Neural progenitor cell (in vitro differentiated cells): ENCODE results near the gene UBE2G2. TPM values are rescaled to one million over a fixed set of nuclear protein-coding genes. Genes with fewer than 3 reads are reported as not detected.

Experiments
- DNase-seq: peaks from one replicate; pipeline ENCODE4 v3.0.0-alpha.2; 2016; ENCODE audit warnings: low spot score
- H2AFZ ChIP-seq: fragments of 200-600 bp; sonication (generic); replicated peaks from 2 replicates; pipeline ENCODE4 v1.6.1; 2016; ENCODE audit warnings: antibody characterized with exemption
- H3F3A ChIP-seq: fragments of 200-600 bp; sonication (generic); 2 replicates; pipeline ENCODE4 v1.6.1; 2016; ENCODE audit warnings: antibody characterized with exemption, low read depth
- H3K27ac ChIP-seq: fragments of 200-600 bp; sonication (generic); 2 replicates; pipeline ENCODE4 v1.5.1; 2016; ENCODE audit warnings: mild to moderate bottlenecking
- H3K27me3 ChIP-seq: fragments of 200-600 bp; sonication (generic); 2 replicates; pipeline ENCODE4 v1.6.1; 2016; ENCODE audit warnings: mild to moderate bottlenecking, moderate library complexity
- H3K36me3 ChIP-seq: fragments of 200-600 bp; sonication (generic); 2 replicates; pipeline ENCODE4 v1.5.1; 2016
- H3K4me1 ChIP-seq: fragments of 200-600 bp; sonication (generic); 2 replicates; pipeline ENCODE4 v1.6.1; 2016; ENCODE audit warnings: mixed run types
- H3K4me2 ChIP-seq: fragments of 200-600 bp; sonication (generic); 2 replicates; pipeline ENCODE4 v1.6.1; 2016
- H3K4me3 ChIP-seq: fragments of 200-600 bp; sonication (generic); 2 replicates; pipeline ENCODE4 v1.5.1; 2016
- H3K79me2 ChIP-seq: fragments of 200-600 bp; sonication (generic); 2 replicates; pipeline ENCODE4 v1.6.1; 2016; ENCODE audit warnings: low read depth
- H3K9ac ChIP-seq: fragments of 200-600 bp; sonication (generic); 2 replicates; pipeline ENCODE4 v1.6.1; 2016
- H3K9me3 ChIP-seq: fragments of 200-600 bp; sonication (generic); 2 replicates; pipeline ENCODE4 v1.5.1; 2016; ENCODE audit warnings: low read depth
- H4K20me1 ChIP-seq: fragments of 200-600 bp; sonication (generic); 2 replicates; pipeline ENCODE4 v1.6.1; 2016; ENCODE audit warnings: low read depth
- H3K27ac Mint-ChIP-seq: 3 replicates; pipeline ENCODE4 v1.8.0; 2021; ENCODE audit warnings: mixed read lengths
- H3K27me3 Mint-ChIP-seq: 2 replicates; pipeline ENCODE4 v1.8.0; 2022; ENCODE audit warnings: low read depth, mild to moderate bottlenecking, inconsistent platforms, moderate library complexity, mixed read lengths; ENCODE audit not compliant: insufficient read depth
- H3K36me3 Mint-ChIP-seq: 3 replicates; pipeline ENCODE4 v1.8.0; 2021; ENCODE audit warnings: mixed read lengths
- H3K4me1 Mint-ChIP-seq: 3 replicates; pipeline ENCODE4 v1.8.0; 2021; ENCODE audit warnings: mixed read lengths
- H3K4me3 Mint-ChIP-seq: 3 replicates; pipeline ENCODE4 v1.8.0; 2021; ENCODE audit warnings: mild to moderate bottlenecking, moderate library complexity, mixed read lengths
- H3K9me3 Mint-ChIP-seq: 3 replicates; pipeline ENCODE4 v1.8.0; 2020; ENCODE audit warnings: mixed read lengths
- CTCF ChIP-seq: fragments of 200-600 bp; sonication (generic); IDR thresholded peaks from 2 replicates; pipeline ENCODE4 v1.5.1; 2017; ENCODE audit warnings: antibody characterized with exemption, mild to moderate bottlenecking
- EZH2 ChIP-seq: fragments of 200-600 bp; sonication (generic); IDR thresholded peaks from 2 replicates; pipeline ENCODE4 v1.6.1; 2017; ENCODE audit warnings: antibody characterized with exemption, mild to moderate bottlenecking, moderate library complexity
- EZH2phosphoT487 ChIP-seq: fragments of 200-600 bp; sonication (generic); IDR thresholded peaks from 2 replicates; pipeline ENCODE4 v1.6.1; 2017; ENCODE audit warnings: antibody characterized with exemption
- total RNA-seq: library from RNA; depleted of rRNA; stranded (reverse); fragments of >200 nt; gene quantifications from 2 replicates; pipeline ENCODE4 v1.2.3, GENCODE V29; 2015; ENCODE audit warnings: low replicate concordance

The UBE2G2 gene
- total RNA-seq, 1 donor from 2014 or later = 83.1 TPM

GRCh38 chr21:44751799-44752636, 49.6 kb downstream of the UBE2G2 start:
- Histone ChIP-seq H3F3A (no peaks in the 10 kb centered on the region), H3K9ac (no peak overlapping the region), H3K9me3 (no peaks in the 10 kb centered on the region), H3K27ac (no peak overlapping the region), H4K20me1 (no peaks in the 10 kb centered on the region), H3K27me3 (peaks cover 11% of the 10 kb centered on the region), H3K4me1 (peaks cover 11% of the 10 kb centered on the region), H3K79me2 (no peaks in the 10 kb centered on the region), H3K4me3 (no peak overlapping the region), H3K36me3 (no peaks in the 10 kb centered on the region), H3K4me2 (no peak overlapping the region), H2AFZ (no peak overlapping the region)
- TF ChIP-seq CTCF (no peak), EZH2 (no peak), EZH2phosphoT487 (no peak)
- DNase-seq = no peak
- peaks cover 12% of the 10 kb centered on the region for H3K9me3 Mint-ChIP-seq
- no peak overlapping the region for H3K27ac Mint-ChIP-seq
- peaks cover 9% of the 10 kb centered on the region for H3K4me1 Mint-ChIP-seq
- peaks cover 5% of the 10 kb centered on the region for H3K27me3 Mint-ChIP-seq
- H3K4me3 Mint-ChIP-seq = peak overlapping the region; percentile 41
- H3K36me3 Mint-ChIP-seq = no peaks in the 10 kb centered on the region

- no peak overlapping the region for H3K4me2 ChIP-seq
- Mint-ChIP-seq H3K4me1 (peaks cover 9% of the 10 kb centered on the region), H3K36me3 (no peaks in the 10 kb centered on the region), H3K4me3 (no peak overlapping the region), H3K27ac (no peak overlapping the region), H3K27me3 (peaks cover 3% of the 10 kb centered on the region), H3K9me3 (peaks cover 9% of the 10 kb centered on the region)
- no peak for TF ChIP-seq EZH2phosphoT487
- TF ChIP-seq CTCF = no peak
- H3K27me3 ChIP-seq = peaks cover 11% of the 10 kb centered on the region
- peaks cover 11% of the 10 kb centered on the region for H3K4me1 ChIP-seq
- H3K79me2 ChIP-seq = no peaks in the 10 kb centered on the region
- H2AFZ ChIP-seq = no peak overlapping the region
- no peaks in the 10 kb centered on the region for H3K36me3 ChIP-seq
- H3F3A ChIP-seq = no peaks in the 10 kb centered on the region
- H3K9me3 ChIP-seq = no peaks in the 10 kb centered on the region
- no peak for DNase-seq
- H3K4me3 ChIP-seq = no peak overlapping the region
- H3K27ac ChIP-seq = no peak overlapping the region
- H4K20me1 ChIP-seq = no peaks in the 10 kb centered on the region
- no peak overlapping the region for H3K9ac ChIP-seq
Observed at GRCh38 chr21:44751186-44751798, 50.3 kb downstream of the UBE2G2 start.

- Mint-ChIP-seq H3K9me3 (peaks cover 6% of the 10 kb centered on the region), H3K36me3 (no peaks in the 10 kb centered on the region), H3K4me1 (peaks cover 9% of the 10 kb centered on the region), H3K27me3 (peaks cover 3% of the 10 kb centered on the region), H3K4me3 (no peak overlapping the region), H3K27ac (peak overlapping the region; percentile 42)
- TF ChIP-seq EZH2 (no peak), EZH2phosphoT487 (no peak), CTCF (no peak)
- H3K27ac ChIP-seq = no peak overlapping the region
- peaks cover 11% of the 10 kb centered on the region for H3K27me3 ChIP-seq
- H3K9me3 ChIP-seq = no peaks in the 10 kb centered on the region
- H3K79me2 ChIP-seq = no peaks in the 10 kb centered on the region
- H3F3A ChIP-seq = no peaks in the 10 kb centered on the region
- no peaks in the 10 kb centered on the region for H3K36me3 ChIP-seq
- peaks cover 11% of the 10 kb centered on the region for H3K4me1 ChIP-seq
- H3K4me3 ChIP-seq = no peak overlapping the region
- H4K20me1 ChIP-seq = no peaks in the 10 kb centered on the region
- no peak for DNase-seq
- no peak overlapping the region for H2AFZ ChIP-seq
- no peak overlapping the region for H3K4me2 ChIP-seq
- no peak overlapping the region for H3K9ac ChIP-seq
Observed at GRCh38 chr21:44750675-44751025, 51.0 kb downstream of the UBE2G2 start.
